Measurements from ENCODE around the gene DAND5. TPM values are rescaled to one million over a fixed set of nuclear protein-coding genes. Genes with fewer than 3 reads are reported as not detected.

DAND5 gene
- total and polyA plus RNA-seq, 2 of the 13 experiments (the other 11 are each of a cell fraction or from before 2014, with no cell fraction given): 0.04 TPM; not detected in 1

DNA sequence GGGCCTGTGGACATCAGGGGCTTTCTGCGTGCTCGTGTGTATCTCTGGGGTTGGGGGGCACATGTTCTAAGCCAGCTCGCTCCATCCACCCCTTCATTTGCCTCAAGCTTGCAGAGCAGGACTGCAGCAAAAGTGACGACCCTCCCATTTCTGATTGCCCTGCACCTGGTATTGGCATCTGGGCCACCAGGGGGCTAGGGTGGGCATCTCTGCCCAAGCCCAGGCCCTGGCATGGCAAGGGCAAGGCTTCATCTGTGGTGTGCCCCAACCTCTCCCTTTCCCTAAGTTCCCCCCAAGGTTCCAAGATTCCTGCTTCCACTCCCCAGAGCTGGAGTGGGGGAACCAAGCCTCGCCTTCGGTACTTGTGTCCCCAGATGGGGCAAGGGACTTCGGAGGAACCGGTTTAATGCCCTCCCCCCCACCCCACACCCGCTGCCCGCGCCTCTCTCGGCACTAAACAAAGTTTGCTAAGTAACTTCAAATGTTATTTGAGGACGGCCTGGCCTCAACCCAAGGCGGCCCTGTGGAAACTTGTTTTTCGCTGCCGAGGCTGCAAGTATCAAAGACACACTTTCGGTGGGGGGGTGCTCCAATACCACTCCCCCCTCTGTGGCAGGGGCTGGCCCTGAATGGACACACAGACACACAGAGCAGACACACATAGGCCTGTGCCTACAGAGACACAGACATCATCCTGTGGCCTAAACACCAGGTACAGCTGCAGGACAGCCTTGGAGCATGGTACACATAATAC is 38.1 kb downstream of the DAND5 start:
- POLR2A ChIA-PET: interaction anchor here (3.8 kb wide), 1 partner anchor 53 kb away, joined by 16 read pairs; no protein-coding TSS in a partner anchor
- ATAC-seq: no peak

DNA sequence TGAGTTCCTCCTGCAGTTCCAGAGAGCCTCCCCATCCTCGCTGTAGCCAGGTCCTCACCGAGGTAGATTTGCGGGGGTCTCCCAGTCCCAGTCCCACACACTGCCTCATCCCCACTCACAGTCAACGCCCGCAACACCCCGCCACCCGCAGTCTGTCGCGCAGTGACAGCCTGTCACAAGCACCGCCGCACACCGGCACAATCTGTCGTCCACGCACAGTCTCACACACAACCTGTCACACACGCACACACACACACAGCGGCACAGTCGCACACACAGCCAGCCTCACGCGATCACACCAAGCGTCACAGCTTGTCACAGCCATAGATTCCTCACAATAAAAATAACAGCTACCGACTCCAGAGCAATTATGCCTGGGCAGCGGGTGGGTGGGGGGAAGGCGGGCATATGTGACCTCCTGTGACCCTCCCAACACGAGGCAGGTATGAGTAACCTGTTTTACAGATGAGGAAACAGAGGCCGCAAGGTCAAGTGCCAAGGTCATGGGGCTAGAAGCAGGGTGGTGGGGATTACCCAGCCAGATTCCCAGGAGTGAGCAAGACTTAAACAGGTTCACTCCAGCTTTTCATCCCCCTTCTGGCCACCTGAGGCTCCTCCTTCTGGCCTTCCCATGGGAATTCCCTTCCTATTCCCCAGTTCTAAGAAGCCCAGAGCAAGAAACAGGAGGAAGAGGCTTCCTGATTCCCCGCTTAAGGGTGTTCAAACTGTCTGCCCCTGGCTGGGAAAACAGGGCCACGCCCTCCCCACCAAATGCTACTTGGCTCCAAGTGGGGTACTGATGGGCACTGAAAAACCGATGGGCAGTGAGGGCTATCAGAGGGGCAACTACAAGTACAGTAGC is 39.8 kb downstream of the DAND5 start:
- no peak overlapping the region for H3K4me3 ChIP-seq (replicated peaks in 1 of 3; ENCODE audit: insufficient read depth in 1 of 3, low read depth in 2 of 3, low read length in 3 of 3)
- no peak overlapping the region for H3K9ac ChIP-seq (ENCODE audit: insufficient read depth, low read depth, low read length)
- ATAC-seq (no peak), FAIRE-seq (no peak), DNase-seq (ENCODE audit: low spot score) (no peak)
- BruUV-seq (replicated peaks): no TSS peak
- peaks cover 31% of the 10 kb centered on the region for H3K4me1 ChIP-seq (ENCODE audit: insufficient read depth, low read length)
- no peaks in the 10 kb centered on the region for H3K9me3 ChIP-seq (ENCODE audit: low read length)
- H3K27ac ChIP-seq (ENCODE audit: extremely low read length, insufficient read depth, low read length): no peak overlapping the region
- in situ Hi-C loops (cut with HindIII; ENCODE audit: extremely low pct_ligation_motif_present, low pct_unique_long_range_greater_than_20kb) (no loop called here), intact Hi-C loops (cut with micrococcal nuclease; ENCODE audit: unreplicated experiment) (no loop called here)
- H3K36me3 ChIP-seq (replicated peaks in 1 of 2; ENCODE audit: control insufficient read depth in 1 of 2, insufficient read depth in 2 of 2, low read length in 2 of 2): peaks cover 3 to 4% of the 10 kb centered on the region in 2 experiments; a peak in 3 of 5 replicates
- 95% methylated on average over 28 of the region's 28 CpGs for WGBS (ENCODE audit: low lambda C conversion rate)
- ChIA-PET POLR2A (interaction anchor here (1.5 kb wide), 1 partner anchor 23 kb away, joined by 4 read pairs; no protein-coding TSS in a partner anchor), CTCF (ENCODE audit: low intra/inter-chr PET ratio, low total read pairs) (no interaction called here)
- H3K79me2 ChIP-seq (ENCODE audit: insufficient read depth, low read length): peaks cover 28% of the 10 kb centered on the region
- no peaks in the 10 kb centered on the region for H4K20me1 ChIP-seq (ENCODE audit: insufficient read depth, low read length)
- H3K27me3 ChIP-seq (ENCODE audit: control insufficient read depth in 1 of 2, insufficient read depth in 2 of 2, low read length in 2 of 2): no peaks in the 10 kb centered on the region; a peak in 1 of 5 replicates
- no peak overlapping the region for H3K4me2 ChIP-seq (ENCODE audit: low read depth, low read length)
- H2AFZ ChIP-seq (ENCODE audit: low read length): no peak overlapping the region
- TF ChIP-seq FOXC1 (CRISPR knock-in tag; IDR thresholded peaks at IDR 0.05; ENCODE audit: borderline replicate concordance): no peak
- TF ChIP-seq, protein P1, sequence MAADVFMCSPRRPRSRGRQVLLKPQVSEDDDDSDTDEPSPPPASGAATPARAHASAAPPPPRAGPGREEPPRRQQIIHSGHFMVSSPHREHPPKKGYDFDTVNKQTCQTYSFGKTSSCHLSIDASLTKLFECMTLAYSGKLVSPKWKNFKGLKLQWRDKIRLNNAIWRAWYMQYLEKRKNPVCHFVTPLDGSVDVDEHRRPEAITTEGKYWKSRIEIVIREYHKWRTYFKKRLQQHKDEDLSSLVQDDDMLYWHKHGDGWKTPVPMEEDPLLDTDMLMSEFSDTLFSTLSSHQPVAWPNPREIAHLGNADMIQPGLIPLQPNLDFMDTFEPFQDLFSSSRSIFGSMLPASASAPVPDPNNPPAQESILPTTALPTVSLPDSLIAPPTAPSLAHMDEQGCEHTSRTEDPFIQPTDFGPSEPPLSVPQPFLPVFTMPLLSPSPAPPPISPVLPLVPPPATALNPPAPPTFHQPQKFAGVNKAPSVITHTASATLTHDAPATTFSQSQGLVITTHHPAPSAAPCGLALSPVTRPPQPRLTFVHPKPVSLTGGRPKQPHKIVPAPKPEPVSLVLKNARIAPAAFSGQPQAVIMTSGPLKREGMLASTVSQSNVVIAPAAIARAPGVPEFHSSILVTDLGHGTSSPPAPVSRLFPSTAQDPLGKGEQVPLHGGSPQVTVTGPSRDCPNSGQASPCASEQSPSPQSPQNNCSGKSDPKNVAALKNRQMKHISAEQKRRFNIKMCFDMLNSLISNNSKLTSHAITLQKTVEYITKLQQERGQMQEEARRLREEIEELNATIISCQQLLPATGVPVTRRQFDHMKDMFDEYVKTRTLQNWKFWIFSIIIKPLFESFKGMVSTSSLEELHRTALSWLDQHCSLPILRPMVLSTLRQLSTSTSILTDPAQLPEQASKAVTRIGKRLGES (CRISPR knock-in tag; IDR thresholded peaks at IDR 0.05; ENCODE audit: borderline replicate concordance): no peak
- peak; percentile 33; the same call in 1 of the 2 replicates for TF ChIP-seq ZNF629 (CRISPR knock-in tag; conservative IDR thresholded peaks at IDR 0.05)
- TF ChIP-seq ERF (CRISPR knock-in tag; IDR thresholded peaks at IDR 0.05): no peak
- TF ChIP-seq NR2F6 (IDR thresholded peaks at IDR 0.05): 0 out of 2 replicates have a peak, but pooled peaks have one; percentile 16
- no peak for TF ChIP-seq NR2F6 (CRISPR knock-in tag; IDR thresholded peaks at IDR 0.05)
- TF ChIP-seq, protein P2, sequence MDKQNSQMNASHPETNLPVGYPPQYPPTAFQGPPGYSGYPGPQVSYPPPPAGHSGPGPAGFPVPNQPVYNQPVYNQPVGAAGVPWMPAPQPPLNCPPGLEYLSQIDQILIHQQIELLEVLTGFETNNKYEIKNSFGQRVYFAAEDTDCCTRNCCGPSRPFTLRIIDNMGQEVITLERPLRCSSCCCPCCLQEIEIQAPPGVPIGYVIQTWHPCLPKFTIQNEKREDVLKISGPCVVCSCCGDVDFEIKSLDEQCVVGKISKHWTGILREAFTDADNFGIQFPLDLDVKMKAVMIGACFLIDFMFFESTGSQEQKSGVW (CRISPR knock-in tag; IDR thresholded peaks at IDR 0.05; ENCODE audit: borderline replicate concordance): no peak

More for the DNA sequence above, 38.1 kb downstream of the DAND5 start:
- H4K20me1 ChIP-seq (ENCODE audit: insufficient read depth, low read length): no peaks in the 10 kb centered on the region
- no peak overlapping the region for H3K27ac ChIP-seq (ENCODE audit: extremely low read length, insufficient read depth, low read length)
- FAIRE-seq (no peak), DNase-seq (ENCODE audit: low spot score) (no peak)
- no peak overlapping the region for H3K9ac ChIP-seq (ENCODE audit: insufficient read depth, low read depth, low read length)
- peaks cover 24% of the 10 kb centered on the region for H3K79me2 ChIP-seq (ENCODE audit: insufficient read depth, low read length)
- no peak overlapping the region for H3K4me2 ChIP-seq (ENCODE audit: low read depth, low read length)
- H3K36me3 ChIP-seq (replicated peaks in 1 of 2; ENCODE audit: control insufficient read depth in 1 of 2, insufficient read depth in 2 of 2, low read length in 2 of 2): peaks cover 3 to 4% of the 10 kb centered on the region in 2 experiments; a peak in 3 of 5 replicates
- no peak overlapping the region for H2AFZ ChIP-seq (ENCODE audit: low read length)
- CTCF ChIA-PET (ENCODE audit: low intra/inter-chr PET ratio, low total read pairs): no interaction called here
- no peak for TF ChIP-seq SOX6 (IDR thresholded peaks at IDR 0.05)
- no peak for TF ChIP-seq SOX6 (CRISPR knock-in tag; IDR thresholded peaks at IDR 0.05)
- TF ChIP-seq ZNF607 (CRISPR knock-in tag; IDR thresholded peaks at IDR 0.05; ENCODE audit: borderline replicate concordance): no peak
- TF ChIP-seq ZFAT (CRISPR knock-in tag; conservative IDR thresholded peaks at IDR 0.05): no peak
- peak; percentile 86; the same call in 1 of the 2 replicates for TF ChIP-seq HNRNPL (IDR thresholded peaks at IDR 0.05; ENCODE audit: low read depth, low read length)
- no peak for TF ChIP-seq SALL1 (CRISPR knock-in tag; IDR thresholded peaks at IDR 0.05)
- TF ChIP-seq ZNF558 (CRISPR knock-in tag; IDR thresholded peaks at IDR 0.05; ENCODE audit: borderline replicate concordance): no peak
- TF ChIP-seq NFKBIZ (CRISPR knock-in tag; IDR thresholded peaks at IDR 0.05): no peak
- H3K4me3 ChIP-seq (replicated peaks in 1 of 3; ENCODE audit: insufficient read depth in 1 of 3, low read depth in 2 of 3, low read length in 3 of 3): no peak overlapping the region
- no TSS peak for BruUV-seq (replicated peaks)
- 97% methylated on average over 15 of the region's 17 CpGs for WGBS (ENCODE audit: low lambda C conversion rate)
- H3K27me3 ChIP-seq (ENCODE audit: control insufficient read depth in 1 of 2, insufficient read depth in 2 of 2, low read length in 2 of 2): no peaks in the 10 kb centered on the region; a peak in 1 of 5 replicates
- in situ Hi-C loops (cut with HindIII; ENCODE audit: extremely low pct_ligation_motif_present, low pct_unique_long_range_greater_than_20kb): no loop called here
- intact Hi-C loops (cut with micrococcal nuclease; ENCODE audit: unreplicated experiment): no loop called here
- H3K9me3 ChIP-seq (ENCODE audit: low read length): no peaks in the 10 kb centered on the region
- H3K4me1 ChIP-seq (ENCODE audit: insufficient read depth, low read length): peaks cover 14% of the 10 kb centered on the region

All from HepG2 (cell line).